Fibroblast of villous mesenchyme (primary cell): Measurements from ENCODE around the gene PROP1. TPM values are rescaled to one million over a fixed set of nuclear protein-coding genes. Genes with fewer than 3 reads are reported as not detected.
A peak's percentile ranks its signal among the peaks of the same experiment; 100 is the strongest.
"Not testable (repeated sequence)": the region's sequence is repeated elsewhere in the genome, so short reads cannot be mapped to it uniquely, and the experiment has no call there.

Experiments used
- DNase-seq: peaks from one replicate; pipeline ENCODE4 v3.0.0-alpha.2; 2010; ENCODE audit warnings: low read depth
- H3K4me3 ChIP-seq: 2 replicates; pipeline ENCODE4 v1.5.1; 2011; ENCODE audit warnings: low read depth, mild to moderate bottlenecking, low read length
- total RNA-seq: library from RNA; depleted of rRNA; stranded (reverse); fragments of >200 nt; gene quantifications from 2 replicates; pipeline ENCODE4 v1.2.3, GENCODE V29; 2012

Gene PROP1
- total RNA-seq, 1 donor = not detected

GRCh38 chr5:177945145-177945544, 50.9 kb downstream of the PROP1 start:
- H3K4me3 ChIP-seq, DNase-seq: not testable (repeated sequence)

- peak; percentile 28 for DNase-seq
- H3K4me3 ChIP-seq = peak overlapping the region; percentile 49
Measured at GRCh38 chr5:177943805-177944736, 52.0 kb downstream of the PROP1 start.

GRCh38 chr5:177942896-177943295, 53.1 kb downstream of the PROP1 start:
- H3K4me3 ChIP-seq, DNase-seq: not testable (repeated sequence)

Other genes starting within 250 kb of the PROP1 start
- not detected in 2 replicates for gene FAM153A, start 213.3 kb downstream of the PROP1 start, total RNA-seq
- gene N4BP3, start 117.3 kb upstream of the PROP1 start, total RNA-seq = 0.43 and 0.64 TPM in 2 replicates
- 22.0 and 22.9 TPM in 2 replicates for gene RMND5B, start 134.8 kb upstream of the PROP1 start, total RNA-seq
- gene NHP2, start 157.6 kb upstream of the PROP1 start, total RNA-seq = 88.1 and 102 TPM in 2 replicates
- not detected in 2 replicates for gene GMCL2, start 191.1 kb upstream of the PROP1 start, total RNA-seq
- gene HNRNPAB, start 208.3 kb upstream of the PROP1 start, total RNA-seq = 52.8 and 63.5 TPM in 2 replicates
- gene PHYKPL, start 236.6 kb upstream of the PROP1 start, total RNA-seq = 31.5 and 32.2 TPM in 2 replicates